ENCODE measurements around the gene ABCB11.

Gene ABCB11

DNA sequence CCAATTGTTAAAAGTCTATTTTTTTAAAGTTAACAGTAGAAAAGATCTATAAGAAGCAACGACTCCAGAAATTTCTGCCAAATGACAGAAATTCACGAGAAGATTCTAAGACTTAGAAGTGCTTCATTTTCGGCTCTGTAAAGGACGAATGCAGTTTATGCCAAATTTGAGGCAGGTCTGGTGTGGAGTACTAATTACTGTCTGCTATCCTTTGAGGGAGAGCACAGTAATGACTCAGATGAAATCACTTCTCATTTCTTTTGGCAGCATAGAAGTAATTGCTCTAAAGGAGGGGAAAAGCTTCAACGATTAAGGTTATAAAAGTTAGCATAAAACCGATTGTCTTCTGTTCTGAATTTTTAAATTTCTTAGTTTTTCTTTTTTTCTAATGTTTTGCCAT, 118.7 kb downstream of the ABCB11 start:
- no peaks in the 10 kb centered on the region for H3K79me1 ChIP-seq (ENCODE audit: low read length)
- no peak overlapping the region for H3K27ac ChIP-seq (ENCODE audit: low read depth, low read length)
- H3K36me3 ChIP-seq (ENCODE audit: control insufficient read depth in 1 of 2, insufficient read depth in 2 of 2, low read length in 2 of 2): no peaks in the 10 kb centered on the region
- H3K79me2 ChIP-seq (ENCODE audit: control insufficient read depth, insufficient read depth, low read length, poor library complexity): no peaks in the 10 kb centered on the region
- no peaks in the 10 kb centered on the region for H3K4me1 ChIP-seq (ENCODE audit: control insufficient read depth in 1 of 2, insufficient read depth in 2 of 2, low read length in 2 of 2)
- no peak overlapping the region for H3K4ac ChIP-seq (ENCODE audit: low read depth, low read length)
- H3K4me3 ChIP-seq (ENCODE audit: low read depth, low read length): no peak overlapping the region
- no peak overlapping the region for H3K4me2 ChIP-seq (ENCODE audit: low read length)
- no peaks in the 10 kb centered on the region for H3K27me3 ChIP-seq (ENCODE audit: insufficient read depth, low read length)
- no peak overlapping the region for H3K23ac ChIP-seq (ENCODE audit: low read length)
- no peak overlapping the region for H2AFZ ChIP-seq (ENCODE audit: insufficient read depth, low read length, poor library complexity)
- H3K9ac ChIP-seq (ENCODE audit: low read length): no peak overlapping the region
- H2AK5ac ChIP-seq (ENCODE audit: low read length): no peak overlapping the region
- no CpG with 5 or more reads among the region's 6 CpGs for WGBS (ENCODE audit: extremely low coverage, insufficient coverage, insufficient read length)
- no peak overlapping the region for H3K18ac ChIP-seq (ENCODE audit: low read length)
- H2BK12ac ChIP-seq (ENCODE audit: low read length): no peak overlapping the region
- peaks cover 2% of the 10 kb centered on the region for H3K9me3 ChIP-seq (ENCODE audit: insufficient read depth, low read depth, low read length)
- H4K12ac ChIP-seq (ENCODE audit: low read depth, low read length): no peak overlapping the region
- H2BK5ac ChIP-seq (ENCODE audit: low read depth, low read length, poor library complexity): no peak overlapping the region
- no peak overlapping the region for H4K91ac ChIP-seq (ENCODE audit: low read depth, low read length)
- H3K14ac ChIP-seq (ENCODE audit: low read length): no peak overlapping the region
- no peak overlapping the region for H2BK120ac ChIP-seq (ENCODE audit: insufficient read depth, low read length, poor library complexity)
- DNase-seq: no peak
- H4K8ac ChIP-seq (ENCODE audit: low read depth, low read length): no peak overlapping the region

GRCh38 chr2:168910330-168910729, 120.8 kb downstream of the ABCB11 start:
- Histone ChIP-seq H3K79me1 (ENCODE audit: low read length) (no peaks in the 10 kb centered on the region), H3K27me3 (ENCODE audit: insufficient read depth, low read length) (no peaks in the 10 kb centered on the region), H3K4ac (ENCODE audit: low read depth, low read length) (no peak overlapping the region), H3K79me2 (ENCODE audit: control insufficient read depth, insufficient read depth, low read length, poor library complexity) (no peaks in the 10 kb centered on the region), H3K4me2 (ENCODE audit: low read length) (no peak overlapping the region), H4K8ac (ENCODE audit: low read depth, low read length) (no peak overlapping the region), H3K4me3 (ENCODE audit: low read depth, low read length) (no peak overlapping the region), H2AFZ (ENCODE audit: insufficient read depth, low read length, poor library complexity) (no peak overlapping the region), H3K36me3 (ENCODE audit: control insufficient read depth in 1 of 2, insufficient read depth in 2 of 2, low read length in 2 of 2) (no peaks in the 10 kb centered on the region), H4K91ac (ENCODE audit: low read depth, low read length) (no peak overlapping the region), H3K9me3 (ENCODE audit: insufficient read depth, low read depth, low read length) (no peaks in the 10 kb centered on the region), H2BK120ac (ENCODE audit: insufficient read depth, low read length, poor library complexity) (no peak overlapping the region), H2BK12ac (ENCODE audit: low read length) (no peak overlapping the region), H2AK5ac (ENCODE audit: low read length) (no peak overlapping the region), H4K12ac (ENCODE audit: low read depth, low read length) (no peak overlapping the region), H3K27ac (ENCODE audit: low read depth, low read length) (no peak overlapping the region), H3K4me1 (ENCODE audit: control insufficient read depth in 1 of 2, insufficient read depth in 2 of 2, low read length in 2 of 2) (no peaks in the 10 kb centered on the region), H2BK5ac (ENCODE audit: low read depth, low read length, poor library complexity) (no peak overlapping the region), H3K9ac (ENCODE audit: low read length) (no peak overlapping the region), H3K18ac (ENCODE audit: low read length) (no peak overlapping the region), H3K14ac (ENCODE audit: low read length) (no peak overlapping the region), H3K23ac (ENCODE audit: low read length) (no peak overlapping the region)
- WGBS (ENCODE audit: extremely low coverage, insufficient coverage, insufficient read length): no CpG with 5 or more reads among the region's 5 CpGs
- no peak for DNase-seq

DNA sequence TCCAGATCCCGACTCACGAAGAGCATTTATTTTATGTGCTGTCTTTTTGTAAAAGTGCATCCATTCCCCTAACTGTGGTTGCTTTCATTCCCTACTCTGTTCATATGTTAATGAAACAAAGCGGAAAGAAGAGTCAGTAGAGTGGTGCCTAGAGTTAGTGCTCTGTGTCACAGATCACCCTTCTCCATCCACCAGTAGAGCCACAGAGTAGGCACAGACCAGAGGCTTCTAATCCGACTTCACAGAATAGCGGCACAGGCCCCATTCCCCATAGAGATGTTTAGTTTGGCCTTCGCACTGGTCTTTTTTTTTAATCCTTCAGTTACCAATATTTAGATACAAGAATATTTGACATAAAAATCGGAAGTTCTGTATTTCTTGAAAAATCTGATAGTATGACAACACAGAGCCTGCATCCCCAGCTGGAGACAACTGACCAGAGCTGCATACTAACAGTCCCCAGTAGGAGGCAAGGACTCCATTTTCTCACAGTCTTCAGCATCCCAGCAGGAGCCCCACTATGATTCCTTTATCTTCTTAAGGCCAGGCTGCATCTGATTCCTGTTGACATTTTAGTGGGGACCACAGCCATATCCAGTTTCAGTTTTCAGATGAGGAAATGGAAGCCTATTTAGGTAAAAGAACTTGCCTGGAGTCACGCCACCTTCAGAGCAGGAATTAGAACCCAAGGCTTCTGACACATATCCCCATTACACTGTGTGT, 123.0 kb downstream of the ABCB11 start:
- H2BK5ac ChIP-seq (ENCODE audit: low read depth, low read length, poor library complexity): no peak overlapping the region
- DNase-seq: no peak
- no peaks in the 10 kb centered on the region for H3K27me3 ChIP-seq (ENCODE audit: insufficient read depth, low read length)
- no peak overlapping the region for H3K9ac ChIP-seq (ENCODE audit: low read length)
- no peak overlapping the region for H3K23ac ChIP-seq (ENCODE audit: low read length)
- H4K91ac ChIP-seq (ENCODE audit: low read depth, low read length): no peak overlapping the region
- H4K8ac ChIP-seq (ENCODE audit: low read depth, low read length): no peak overlapping the region
- H3K4ac ChIP-seq (ENCODE audit: low read depth, low read length): no peak overlapping the region
- H3K9me3 ChIP-seq (ENCODE audit: insufficient read depth, low read depth, low read length): no peaks in the 10 kb centered on the region
- no peaks in the 10 kb centered on the region for H3K36me3 ChIP-seq (ENCODE audit: control insufficient read depth in 1 of 2, insufficient read depth in 2 of 2, low read length in 2 of 2)
- H2BK120ac ChIP-seq (ENCODE audit: insufficient read depth, low read length, poor library complexity): no peak overlapping the region
- H3K4me3 ChIP-seq (ENCODE audit: low read depth, low read length): no peak overlapping the region
- H2AFZ ChIP-seq (ENCODE audit: insufficient read depth, low read length, poor library complexity): no peak overlapping the region
- no peaks in the 10 kb centered on the region for H3K4me1 ChIP-seq (ENCODE audit: control insufficient read depth in 1 of 2, insufficient read depth in 2 of 2, low read length in 2 of 2)
- no peak overlapping the region for H3K27ac ChIP-seq (ENCODE audit: low read depth, low read length)
- no peak overlapping the region for H3K4me2 ChIP-seq (ENCODE audit: low read length)
- H3K18ac ChIP-seq (ENCODE audit: low read length): no peak overlapping the region
- no peak overlapping the region for H4K12ac ChIP-seq (ENCODE audit: low read depth, low read length)
- no peak overlapping the region for H3K14ac ChIP-seq (ENCODE audit: low read length)
- no peaks in the 10 kb centered on the region for H3K79me2 ChIP-seq (ENCODE audit: control insufficient read depth, insufficient read depth, low read length, poor library complexity)
- no peaks in the 10 kb centered on the region for H3K79me1 ChIP-seq (ENCODE audit: low read length)
- WGBS (ENCODE audit: extremely low coverage, insufficient coverage, insufficient read length): no CpG with 5 or more reads among the region's 8 CpGs
- H2AK5ac ChIP-seq (ENCODE audit: low read length): no peak overlapping the region
- no peak overlapping the region for H2BK12ac ChIP-seq (ENCODE audit: low read length)

GRCh38 chr2:168904358-168904757, 126.8 kb downstream of the ABCB11 start:
- no peak overlapping the region for H3K4me3 ChIP-seq (ENCODE audit: low read depth, low read length)
- H4K12ac ChIP-seq (ENCODE audit: low read depth, low read length): no peak overlapping the region

More at GRCh38 chr2:168904358-168904757, 126.8 kb downstream of the ABCB11 start:
- no peak overlapping the region for H3K4me2 ChIP-seq (ENCODE audit: low read length)
- no peak overlapping the region for H3K4ac ChIP-seq (ENCODE audit: low read depth, low read length)
- no peak overlapping the region for H4K91ac ChIP-seq (ENCODE audit: low read depth, low read length)
- H3K36me3 ChIP-seq (ENCODE audit: control insufficient read depth in 1 of 2, insufficient read depth in 2 of 2, low read length in 2 of 2): no peaks in the 10 kb centered on the region
- H3K23ac ChIP-seq (ENCODE audit: low read length): no peak overlapping the region
- no peak overlapping the region for H2AK5ac ChIP-seq (ENCODE audit: low read length)
- no peak overlapping the region for H2BK5ac ChIP-seq (ENCODE audit: low read depth, low read length, poor library complexity)
- no CpG with 5 or more reads among the region's 3 CpGs for WGBS (ENCODE audit: extremely low coverage, insufficient coverage, insufficient read length)
- no peaks in the 10 kb centered on the region for H3K27me3 ChIP-seq (ENCODE audit: insufficient read depth, low read length)
- no peak for DNase-seq
- H3K14ac ChIP-seq (ENCODE audit: low read length): no peak overlapping the region
- no peak overlapping the region for H3K27ac ChIP-seq (ENCODE audit: low read depth, low read length)
- no peak overlapping the region for H2BK12ac ChIP-seq (ENCODE audit: low read length)
- no peaks in the 10 kb centered on the region for H3K4me1 ChIP-seq (ENCODE audit: control insufficient read depth in 1 of 2, insufficient read depth in 2 of 2, low read length in 2 of 2)
- H3K79me2 ChIP-seq (ENCODE audit: control insufficient read depth, insufficient read depth, low read length, poor library complexity): no peaks in the 10 kb centered on the region
- H3K18ac ChIP-seq (ENCODE audit: low read length): no peak overlapping the region
- no peak overlapping the region for H3K9ac ChIP-seq (ENCODE audit: low read length)
- no peaks in the 10 kb centered on the region for H3K79me1 ChIP-seq (ENCODE audit: low read length)
- H3K9me3 ChIP-seq (ENCODE audit: insufficient read depth, low read depth, low read length): no peaks in the 10 kb centered on the region
- no peak overlapping the region for H2BK120ac ChIP-seq (ENCODE audit: insufficient read depth, low read length, poor library complexity)
- H4K8ac ChIP-seq (ENCODE audit: low read depth, low read length): no peak overlapping the region
- no peak overlapping the region for H2AFZ ChIP-seq (ENCODE audit: insufficient read depth, low read length, poor library complexity)
